HT1080 (cell line): ENCODE data around the gene PPP1R1C. TPM values are rescaled to one million over a fixed set of nuclear protein-coding genes. Genes with fewer than 3 reads are reported as not detected.

Experiments
- small RNA-seq: library from RNA; depleted of rRNA; stranded (forward); fragments of <200 nt; gene quantifications from one replicate; pipeline ENCODE3, GENCODE V24; 2014
- total RNA-seq: library from RNA; depleted of rRNA; stranded (reverse); fragments of >200 nt; shearing (Covaris generic); gene quantifications from 2 replicates; pipeline ENCODE4 v1.2.3, GENCODE V29; 2014; rRNA removed

PPP1R1C gene
- total RNA-seq, 1 experiment from 2014 or later = not detected

Small RNAs within 50 kb of the gene (small RNA-seq; reads per million reads assigned to genes)
- not detected for gene RNA5SP113

Other genes with a start within 250 kb of the PPP1R1C start
- gene ITPRID2, start 94.1 kb upstream of the PPP1R1C start, total RNA-seq = 116 and 120 TPM in 2 replicates